Upper lobe of left lung (tissue), 4 donors: Measurements from ENCODE around the gene LRRC1.

Source experiments
- CTCF ChIP-seq, 6 experiments: fragments of 450-650 bp in 4 of 6; fragments of 200-600 bp in 2 of 6; sonication (generic) in 2 of 6; IDR thresholded peaks; one replicate each; pipeline ENCODE4 v1.5.1; 2016 to 2019; ENCODE audit warnings: antibody characterized with exemption in 6 of 6
- POLR2A ChIP-seq, 4 donors: fragments of 450-650 bp; IDR thresholded peaks; one replicate each; pipeline ENCODE4 v1.5.1; 2016 to 2017; ENCODE audit warnings: antibody characterized with exemption in 4 of 4, mild to moderate bottlenecking in 2 of 4
- POLR2AphosphoS5 ChIP-seq, 2 donors: sonication (generic); formaldehyde crosslinking; IDR thresholded peaks; one replicate each; pipeline ENCODE4 v1.5.1; 2017; ENCODE audit warnings: antibody characterized with exemption in 2 of 2

GRCh38 chr6:53924277-53924676 lies 129.5 kb downstream of the LRRC1 start:
- no peak for TF ChIP-seq POLR2A (IDR thresholded peaks at IDR 0.05)
- TF ChIP-seq CTCF (IDR thresholded peaks at IDR 0.05): no peak
- TF ChIP-seq POLR2AphosphoS5 (IDR thresholded peaks at IDR 0.05): no peak
